GM19238 (cell line): ENCODE data around the gene NUP153.
"Not testable (repeated sequence)": the region's sequence is repeated elsewhere in the genome, so short reads cannot be mapped to it uniquely, and the experiment has no call there.

ENCODE experiments used
- DNase-seq: peaks from one replicate; pipeline ENCODE4 v3.0.0; 2011; ENCODE audit warnings: low spot score; ENCODE audit not compliant: insufficient read length

The NUP153 gene

DNA sequence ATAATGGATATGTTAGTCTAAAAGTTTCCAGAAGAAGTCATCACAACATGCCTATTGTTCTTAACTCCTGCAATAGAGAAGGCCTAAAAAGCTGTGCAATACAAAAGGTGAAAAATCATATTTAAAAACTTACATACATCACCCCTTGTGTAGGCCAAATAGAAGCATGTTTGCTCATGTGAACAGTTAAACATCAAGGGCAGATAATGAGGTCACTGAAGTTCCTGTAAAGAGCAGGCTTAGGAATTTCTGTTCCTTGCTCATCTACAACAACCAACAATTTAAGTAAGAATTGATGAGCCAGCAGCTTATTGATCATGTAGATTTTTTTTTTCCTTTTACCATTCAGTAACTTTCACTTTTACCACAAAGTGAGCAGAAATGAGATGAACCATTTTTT, 7.5 kb upstream of the NUP153 start:
- DNase-seq = no peak

DNA sequence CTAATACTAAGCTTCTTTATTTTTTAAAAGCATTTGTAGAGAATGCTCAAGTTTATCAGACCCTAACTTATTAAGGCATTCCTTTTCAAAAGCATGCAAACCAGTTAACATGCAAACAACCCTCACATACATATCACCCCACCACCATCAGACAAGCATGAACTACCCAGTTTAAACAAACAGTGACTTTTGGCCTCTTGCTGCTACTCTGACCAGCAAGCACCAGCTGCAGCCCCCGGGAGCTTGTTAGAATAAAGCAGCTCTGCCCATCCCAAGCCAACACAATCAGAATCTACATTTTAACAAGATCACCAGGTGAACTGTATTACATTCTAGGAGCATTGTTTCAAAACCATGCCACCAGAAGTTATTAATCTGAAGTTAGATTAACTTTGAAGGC, 5.9 kb upstream of the NUP153 start:
- DNase-seq = no peak

GRCh38 chr6:17710331-17710730, 3.6 kb upstream of the NUP153 start:
- DNase-seq = no peak

DNA sequence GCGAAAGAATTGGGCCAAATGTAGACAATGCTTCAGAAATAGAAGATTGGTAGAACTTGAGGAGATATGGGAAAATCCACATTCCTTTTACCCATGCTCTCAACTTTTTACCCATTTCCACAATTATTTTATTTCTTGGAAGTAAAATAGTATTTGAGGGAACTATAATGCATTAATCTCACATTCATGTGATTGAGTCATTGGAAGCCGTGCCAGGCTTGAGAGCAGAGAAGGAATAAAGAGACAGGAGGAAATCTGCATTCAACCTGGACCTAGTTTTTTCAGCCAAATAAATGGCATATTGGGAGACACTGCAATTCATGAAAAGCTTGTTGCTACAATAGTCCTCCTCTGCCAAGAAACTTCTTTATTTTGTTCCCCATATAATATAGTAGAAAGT, 2.8 kb upstream of the NUP153 start:
- DNase-seq = no peak

DNA sequence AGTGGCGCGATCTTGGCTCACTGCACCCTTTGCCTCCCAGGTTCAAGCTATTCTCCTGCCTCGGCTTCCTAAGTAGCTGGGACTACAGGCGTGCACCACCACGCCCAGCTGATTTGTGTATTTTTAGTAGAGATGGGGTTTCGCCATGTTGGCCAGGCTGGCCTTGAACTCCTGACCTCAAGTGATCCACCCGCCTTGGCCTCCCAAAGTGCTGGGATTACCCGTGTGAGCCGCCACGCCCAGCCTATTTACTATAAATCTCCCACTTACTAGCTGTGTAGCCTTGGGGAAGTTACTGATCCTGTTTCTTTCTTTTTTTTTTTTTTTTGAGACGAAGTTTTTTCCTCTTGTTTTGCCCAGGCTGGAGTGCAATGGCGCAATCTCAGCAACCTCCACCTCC, 1.3 kb upstream of the NUP153 start:
- DNase-seq = not testable (repeated sequence)

GRCh38 chr6:17707371-17707651, 586 bp upstream of the NUP153 start:
- DNase-seq = no peak

DNA sequence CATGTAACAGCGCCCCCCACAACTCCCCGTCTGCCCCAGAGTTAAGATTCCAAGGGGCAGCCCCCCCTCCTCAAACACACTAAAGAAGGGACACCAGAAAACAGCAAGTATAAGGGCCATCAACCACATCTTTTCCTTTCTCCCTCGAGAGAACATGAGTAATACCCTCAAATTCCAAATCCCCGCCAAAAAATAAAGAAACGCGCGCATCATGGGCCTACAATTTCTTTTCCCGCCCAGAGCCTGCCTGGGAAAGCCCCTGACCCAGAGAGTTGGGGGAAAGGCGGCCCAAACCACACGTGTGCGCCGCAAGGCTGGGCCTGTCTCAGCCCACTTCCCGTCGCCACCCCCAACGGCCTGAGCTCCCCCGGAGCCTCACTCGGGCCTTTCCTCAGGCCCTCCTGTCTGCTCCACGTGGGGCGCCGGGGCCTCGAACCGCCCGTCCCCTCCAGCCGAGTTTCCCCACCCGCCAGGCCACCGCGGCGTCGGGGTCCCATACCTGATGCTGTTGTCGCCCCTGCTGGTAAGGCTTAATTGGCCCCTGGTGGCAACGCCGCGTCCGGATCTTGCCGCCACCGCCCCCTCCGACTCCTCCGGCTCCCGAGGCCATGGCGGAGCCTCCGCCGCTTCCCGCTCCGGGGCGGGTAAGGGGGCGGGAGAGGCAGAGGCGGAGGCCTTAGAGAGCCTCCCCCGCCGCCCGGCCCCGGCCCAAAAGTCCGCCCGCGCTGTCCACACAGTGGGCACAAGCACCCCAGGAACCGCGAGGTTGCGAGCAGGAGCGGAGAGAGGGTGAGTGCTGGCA, 746 bp downstream of the NUP153 start:
- peak; percentile 68 for DNase-seq

DNA sequence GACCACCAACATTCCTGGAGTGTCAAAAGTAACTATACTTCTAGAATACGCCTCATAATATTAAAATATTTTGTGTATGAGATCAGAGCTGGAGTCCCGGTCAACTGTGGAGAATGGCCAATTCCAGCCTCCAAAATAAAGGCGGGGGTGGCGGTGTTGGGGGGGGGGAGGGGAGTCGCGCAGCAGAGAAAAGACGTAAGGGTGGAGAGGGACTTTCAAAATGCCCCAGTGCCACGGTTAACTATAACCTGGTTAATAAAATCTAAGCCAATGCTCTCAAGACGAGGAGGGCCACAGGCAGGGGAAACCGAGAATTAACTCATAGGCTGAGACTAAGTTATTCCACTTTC, 1.3 kb downstream of the NUP153 start:
- peak; percentile 17 for DNase-seq

DNA sequence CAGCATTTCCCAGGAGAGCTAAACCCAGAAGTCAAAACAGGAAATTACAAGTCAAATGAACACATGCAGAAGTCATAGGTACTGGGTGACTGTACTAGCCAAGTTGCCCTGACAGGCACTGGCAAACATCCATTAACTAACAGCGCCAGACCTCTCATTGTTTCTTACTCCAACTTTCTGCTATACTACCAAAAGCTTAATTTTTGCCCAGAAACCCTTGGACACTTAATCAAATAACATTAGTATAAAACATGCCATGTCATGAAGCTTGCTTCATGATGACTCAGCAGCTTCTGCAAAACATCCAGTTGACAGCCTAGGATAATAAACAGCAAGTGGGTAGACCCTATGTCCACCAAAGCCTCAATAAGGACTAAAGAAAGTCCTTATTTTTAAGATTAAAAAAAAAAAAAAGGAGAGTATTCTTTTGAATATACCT, 3.5 kb downstream of the NUP153 start:
- no peak for DNase-seq

DNA sequence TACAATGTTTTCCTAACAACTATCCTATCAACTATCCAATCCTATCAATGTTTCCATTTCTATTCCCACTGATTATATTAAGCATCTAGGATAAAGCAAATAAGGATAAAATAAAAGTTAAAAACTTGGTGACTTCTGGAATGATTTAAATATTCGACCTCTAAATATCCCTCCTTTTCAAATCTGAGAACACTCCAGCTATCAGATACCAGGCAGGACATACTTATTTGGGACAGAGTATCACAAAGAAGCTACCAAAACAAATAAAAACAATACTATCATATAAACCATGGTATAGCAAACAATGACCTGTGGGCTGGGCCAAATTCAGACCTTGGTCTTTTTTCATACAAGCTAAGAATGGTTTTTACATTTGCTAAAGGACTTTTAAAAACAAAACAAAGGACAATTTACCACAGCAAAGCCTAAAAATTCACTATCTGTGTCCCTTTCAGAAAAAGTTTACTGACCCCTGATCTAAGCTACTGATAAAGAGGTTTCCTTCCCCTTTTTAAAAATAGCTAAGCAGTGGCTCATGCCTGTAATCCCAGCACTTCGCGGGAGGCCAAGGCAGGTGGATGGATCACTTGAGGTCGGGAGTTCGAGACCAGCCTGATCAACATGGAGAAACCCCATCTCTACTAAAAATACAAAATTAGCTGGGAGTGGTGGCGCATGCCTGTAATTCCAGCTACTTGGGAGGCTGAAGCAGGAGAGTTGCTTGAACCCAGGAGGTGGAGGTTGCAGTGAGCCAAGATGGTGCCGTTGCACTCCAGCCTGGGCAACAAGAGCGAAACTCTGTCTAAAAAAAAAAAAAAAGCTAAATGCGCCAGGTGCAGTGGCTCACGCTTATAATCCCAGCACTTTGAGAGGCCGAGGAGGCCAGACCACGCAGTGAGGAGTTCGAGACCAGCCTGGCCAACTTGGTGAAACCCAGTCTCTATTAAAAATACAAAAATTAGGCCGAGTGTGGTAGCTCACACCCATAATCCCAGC, 6.0 kb downstream of the NUP153 start:
- DNase-seq = no peak

GRCh38 chr6:17691925-17692538, 14.7 kb downstream of the NUP153 start:
- DNase-seq = no peak

GRCh38 chr6:17688481-17688880, 18.2 kb downstream of the NUP153 start:
- DNase-seq = no peak

GRCh38 chr6:17687136-17687535, 19.6 kb downstream of the NUP153 start:
- DNase-seq = no peak

DNA sequence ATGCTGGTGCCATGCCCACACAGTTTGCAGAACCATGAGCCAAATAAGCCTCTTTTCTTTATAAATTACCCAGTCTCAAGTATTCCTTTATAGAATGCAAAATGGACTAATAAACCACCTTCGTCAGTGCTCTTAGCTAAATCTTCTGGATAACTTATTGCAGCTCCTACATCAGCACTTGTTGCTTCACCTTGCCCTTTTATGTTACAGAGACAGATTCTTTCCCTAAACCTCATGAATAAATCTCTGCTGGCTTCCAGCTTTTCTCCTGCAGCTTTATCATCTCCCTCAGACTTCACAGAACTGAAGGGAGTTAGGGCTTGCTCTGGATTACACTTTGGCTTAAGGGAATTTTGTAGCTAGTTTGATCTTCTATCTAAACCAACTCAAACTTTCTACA, 22.6 kb downstream of the NUP153 start:
- DNase-seq = no peak

DNA sequence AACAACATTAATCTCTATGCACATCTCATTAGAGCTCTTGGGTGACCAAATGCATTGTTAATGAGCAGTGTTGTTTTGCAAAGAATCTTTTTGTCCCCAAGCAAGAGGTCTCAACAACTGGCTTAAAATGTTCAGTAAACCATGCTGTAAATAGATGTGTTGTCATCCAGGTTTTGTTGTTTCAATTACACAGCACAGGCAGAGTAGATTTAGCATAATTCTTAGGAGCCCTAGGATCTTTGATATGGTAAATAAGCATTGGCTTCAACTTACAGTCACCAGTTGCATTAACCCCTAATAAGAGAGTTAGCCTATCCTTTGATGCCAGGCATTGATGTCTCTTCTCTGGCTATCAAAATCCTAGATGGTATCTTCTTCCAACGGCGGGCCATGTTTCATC, 23.3 kb downstream of the NUP153 start:
- no peak for DNase-seq

DNA sequence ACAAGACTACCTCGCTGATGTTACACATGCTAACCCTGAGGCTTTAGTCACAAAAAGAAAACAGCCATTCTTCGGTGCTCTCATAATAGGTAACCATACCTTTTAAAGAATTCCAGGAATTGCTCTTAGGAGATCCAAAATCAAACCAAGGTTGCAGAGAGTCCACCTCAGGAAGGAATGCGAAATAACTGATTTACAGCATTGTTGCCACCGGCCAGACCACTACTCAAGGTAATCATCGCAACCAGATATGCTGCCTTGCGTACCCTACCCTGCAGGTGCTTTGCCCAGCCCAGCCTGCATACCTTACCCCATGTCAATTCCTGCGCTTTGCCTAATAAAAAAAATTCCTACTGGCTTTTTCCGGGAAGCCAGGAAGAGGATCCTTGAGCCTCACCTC, 27.0 kb downstream of the NUP153 start:
- DNase-seq = no peak

GRCh38 chr6:17677602-17678001, 29.1 kb downstream of the NUP153 start:
- DNase-seq = no peak

- DNase-seq = no peak
Observed at GRCh38 chr6:17673543-17674254, 33.0 kb downstream of the NUP153 start.

DNA sequence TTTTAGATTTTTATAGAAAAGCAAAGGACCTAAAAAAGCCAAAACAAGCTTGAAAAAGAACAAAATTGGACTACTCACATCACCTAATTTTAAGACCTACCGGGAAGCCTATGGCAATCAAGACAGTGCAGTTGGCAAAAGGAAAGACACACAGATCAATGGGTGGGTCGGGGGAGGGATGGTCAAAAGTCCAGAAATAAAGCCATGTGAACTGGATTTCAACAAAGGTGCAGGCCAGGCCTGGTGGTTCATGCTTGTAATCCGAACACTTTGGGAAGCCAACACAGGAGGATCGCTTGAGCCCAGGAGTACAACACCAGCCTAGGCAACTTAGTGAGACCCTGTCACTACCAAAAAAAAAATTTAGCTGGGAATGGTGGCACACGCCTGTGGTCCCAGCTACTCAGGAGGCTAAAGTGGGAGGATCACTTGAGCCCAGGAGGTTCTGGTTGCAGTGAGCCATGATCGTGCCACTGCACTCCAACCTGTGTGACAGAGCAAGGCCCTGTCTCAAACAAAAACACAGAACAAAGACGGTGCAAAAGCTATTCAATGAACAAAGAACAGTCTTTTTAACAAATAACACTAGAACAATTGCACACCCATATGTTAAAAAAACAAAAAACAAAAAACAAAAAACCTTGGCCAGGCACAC, 34.5 kb downstream of the NUP153 start:
- no peak for DNase-seq

DNA sequence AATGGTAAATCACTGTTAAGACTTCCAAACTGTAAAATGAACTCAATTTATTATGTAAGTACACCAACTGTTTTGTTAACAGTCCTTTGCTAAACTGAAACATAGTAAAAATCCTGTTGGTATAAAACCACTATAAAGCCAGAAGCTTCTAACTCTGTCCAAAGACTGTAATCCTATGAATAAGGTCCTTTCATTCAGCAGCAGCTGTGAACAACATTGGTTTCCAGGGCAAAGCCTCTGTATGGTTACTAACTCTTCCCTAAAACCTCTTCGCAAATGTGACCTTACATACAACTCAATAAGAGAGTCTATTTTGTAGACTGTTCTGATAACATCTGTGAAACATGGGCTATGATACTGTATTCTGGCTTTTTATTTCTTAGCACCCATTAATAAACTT, 40.1 kb downstream of the NUP153 start:
- no peak for DNase-seq

- DNase-seq = no peak
Observed at GRCh38 chr6:17665132-17665531, 41.6 kb downstream of the NUP153 start.
